ENCODE results near the gene MTCL1.

MTCL1 gene

DNA sequence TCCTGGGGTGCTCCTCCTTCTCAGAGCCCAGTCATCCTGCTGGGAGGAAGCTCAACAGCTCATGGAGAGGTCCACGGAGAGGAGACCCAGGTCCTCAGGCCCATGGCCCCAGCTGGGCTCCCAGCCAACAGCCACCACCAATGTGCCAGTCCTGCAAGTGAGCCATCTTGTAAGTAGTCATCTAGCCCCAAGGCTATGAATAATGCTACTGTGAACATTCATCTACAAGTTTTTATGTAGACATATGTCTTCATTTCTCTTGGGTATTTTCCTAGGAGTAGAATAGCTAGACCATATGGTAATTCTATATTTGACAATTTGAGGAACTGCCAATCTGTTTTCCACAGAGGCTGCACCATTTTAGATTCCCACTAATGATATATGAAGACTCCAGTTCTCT lies 166.1 kb downstream of the MTCL1 start:
- DNase-seq, result no peak

GRCh38 chr18:8874872-8875271 lies 169.5 kb downstream of the MTCL1 start:
- no peak for DNase-seq

GRCh38 chr18:8876887-8877286 lies 171.5 kb downstream of the MTCL1 start:
- no peak for DNase-seq

- DNase-seq, result no peak
These were observed 175.7 kb downstream of the MTCL1 start for GRCh38 chr18:8881103-8881502.

Measured in NCI-H345 (cell line).